HG03378 (cell line): ENCODE results near the gene TNFRSF11A.

Experiments used
- ATAC-seq: cut with Tn5 transposase; IDR thresholded peaks from one replicate; pipeline ENCODE4 v1.9.1; 2021; ENCODE audit warnings: mild to moderate bottlenecking, moderate library complexity; ENCODE audit not compliant: unreplicated experiment

The TNFRSF11A gene

GRCh38 chr18:62341473-62341872, 16.4 kb downstream of the TNFRSF11A start:
- ATAC-seq = no peak

GRCh38 chr18:62342884-62343283, 17.8 kb downstream of the TNFRSF11A start:
- ATAC-seq = no peak

GRCh38 chr18:62343316-62343715, 18.2 kb downstream of the TNFRSF11A start:
- ATAC-seq = no peak

GRCh38 chr18:62345909-62346308, 20.8 kb downstream of the TNFRSF11A start:
- no peak for ATAC-seq

GRCh38 chr18:62346333-62347088, 21.4 kb downstream of the TNFRSF11A start:
- no peak for ATAC-seq

- no peak for ATAC-seq
Observed at GRCh38 chr18:62347089-62347506, 22.0 kb downstream of the TNFRSF11A start.

- no peak for ATAC-seq
Observed at GRCh38 chr18:62348474-62348873, 23.4 kb downstream of the TNFRSF11A start.

GRCh38 chr18:62353170-62353569, 28.1 kb downstream of the TNFRSF11A start:
- no peak for ATAC-seq

GRCh38 chr18:62354151-62354550, 29.0 kb downstream of the TNFRSF11A start:
- no peak for ATAC-seq

- peak; percentile 55 for ATAC-seq
Observed at GRCh38 chr18:62357079-62357719, 32.1 kb downstream of the TNFRSF11A start.

- no peak for ATAC-seq
Observed at GRCh38 chr18:62360805-62361204, 35.7 kb downstream of the TNFRSF11A start.

- ATAC-seq = no peak
Observed at GRCh38 chr18:62361288-62361687, 36.2 kb downstream of the TNFRSF11A start.

GRCh38 chr18:62364558-62364957, 39.4 kb downstream of the TNFRSF11A start:
- ATAC-seq = no peak

- no peak for ATAC-seq
Observed at GRCh38 chr18:62365420-62365819, 40.3 kb downstream of the TNFRSF11A start.

GRCh38 chr18:62366992-62367391, 41.9 kb downstream of the TNFRSF11A start:
- ATAC-seq = no peak

- peak; percentile 73 for ATAC-seq
Observed at GRCh38 chr18:62368100-62368499, 43.0 kb downstream of the TNFRSF11A start.

GRCh38 chr18:62369129-62369644, 44.1 kb downstream of the TNFRSF11A start:
- no peak for ATAC-seq

- no peak for ATAC-seq
Observed at GRCh38 chr18:62370366-62370765, 45.3 kb downstream of the TNFRSF11A start.

- ATAC-seq = no peak
Observed at GRCh38 chr18:62371436-62371835, 46.3 kb downstream of the TNFRSF11A start.

GRCh38 chr18:62372156-62372555, 47.0 kb downstream of the TNFRSF11A start:
- ATAC-seq = no peak

GRCh38 chr18:62372882-62373281, 47.8 kb downstream of the TNFRSF11A start:
- no peak for ATAC-seq

GRCh38 chr18:62374410-62374965, 49.4 kb downstream of the TNFRSF11A start:
- ATAC-seq = no peak
